GM12865 (cell line): Measurements from ENCODE around the gene PKNOX2.

ENCODE experiments used
- DNase-seq: peaks from one replicate; pipeline ENCODE4 v3.0.0; 2010; ENCODE audit warnings: low read depth
- H3K4me3 ChIP-seq: 2 replicates; pipeline ENCODE4 v1.5.1; 2011; ENCODE audit warnings: mild to moderate bottlenecking, low read depth, low read length, control low read depth
- CTCF ChIP-seq: IDR thresholded peaks from 2 replicates; pipeline ENCODE4 v1.5.1; 2011; ENCODE audit warnings: low read length, control low read depth, low read depth, inconsistent platforms; ENCODE audit not compliant: insufficient read depth; ENCODE audit errors: missing control alignments

Gene PKNOX2

DNA sequence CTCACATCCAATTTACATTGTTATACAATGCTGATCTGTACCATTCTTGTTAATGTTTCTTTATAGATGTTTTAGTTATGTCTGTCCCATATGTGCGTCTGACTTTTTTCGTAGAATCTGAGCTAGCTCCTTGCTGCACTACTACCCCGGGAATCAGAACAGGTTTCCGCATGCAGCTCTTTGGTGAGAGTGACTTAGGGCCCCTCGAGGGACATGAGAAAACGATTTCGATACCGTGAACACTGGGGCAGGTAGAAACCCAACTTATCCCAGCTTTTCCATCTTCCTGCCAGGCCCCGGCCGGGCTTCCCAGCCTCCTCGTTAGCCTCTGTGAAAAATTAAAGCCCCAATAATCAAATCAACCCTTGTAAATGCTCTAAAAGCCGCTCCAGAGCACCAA is 23.4 kb upstream of the PKNOX2 start:
- DNase-seq = no peak
- TF ChIP-seq CTCF = no peak
- H3K4me3 ChIP-seq = no peak overlapping the region

GRCh38 chr11:125141686-125142535 is 22.6 kb upstream of the PKNOX2 start:
- DNase-seq = peak; percentile 47
- H3K4me3 ChIP-seq = no peak overlapping the region
- peak; percentile 92 for TF ChIP-seq CTCF

DNA sequence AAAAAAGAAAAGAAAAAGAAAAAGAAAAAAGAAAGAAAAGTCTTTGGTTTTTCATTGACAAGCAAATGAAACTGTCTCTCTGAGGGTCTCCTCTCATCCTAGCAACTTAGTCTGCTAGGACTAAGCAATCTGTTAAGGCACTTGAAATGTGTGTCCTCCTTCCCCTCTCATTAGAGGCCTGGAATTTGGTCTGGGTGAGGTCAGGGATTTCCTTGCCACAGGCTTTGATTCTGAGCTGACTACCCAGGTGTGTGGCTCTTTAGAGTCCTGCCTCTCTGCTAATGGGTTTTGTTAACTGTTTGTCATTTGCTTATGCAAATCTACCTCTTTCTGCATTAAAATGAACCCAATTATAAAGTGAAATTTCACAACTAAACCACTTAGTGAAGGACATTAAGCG is 18.3 kb upstream of the PKNOX2 start:
- no peak overlapping the region for H3K4me3 ChIP-seq
- no peak for DNase-seq
- no peak for TF ChIP-seq CTCF

GRCh38 chr11:125147280-125147679 is 17.3 kb upstream of the PKNOX2 start:
- H3K4me3 ChIP-seq = no peak overlapping the region
- DNase-seq = no peak
- TF ChIP-seq CTCF = no peak

- TF ChIP-seq CTCF = no peak
- DNase-seq = no peak
- H3K4me3 ChIP-seq = no peak overlapping the region
Observed at GRCh38 chr11:125148011-125148410, 16.5 kb upstream of the PKNOX2 start.

GRCh38 chr11:125148743-125149142 is 15.8 kb upstream of the PKNOX2 start:
- no peak for DNase-seq
- H3K4me3 ChIP-seq = no peak overlapping the region
- no peak for TF ChIP-seq CTCF

DNA sequence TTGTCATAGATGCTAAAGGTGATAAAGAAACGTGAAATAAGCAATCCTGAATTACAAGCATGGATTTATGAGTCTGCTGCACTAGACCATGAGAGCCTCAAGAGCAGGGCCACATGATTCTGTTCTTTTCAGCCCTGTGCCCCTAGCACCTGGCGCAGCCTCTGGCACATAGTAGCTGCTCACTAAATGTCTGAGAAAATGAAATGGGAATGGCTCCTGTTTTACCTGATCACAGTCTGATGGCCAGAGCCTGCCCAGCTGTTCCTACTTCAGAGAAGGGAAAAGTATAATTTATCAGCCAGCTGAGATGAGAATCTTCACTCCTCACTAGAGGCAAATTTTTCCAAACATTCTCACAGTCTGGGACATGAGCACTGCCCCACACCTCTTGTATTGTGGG is 10.7 kb upstream of the PKNOX2 start:
- DNase-seq = no peak
- TF ChIP-seq CTCF = no peak

More for the DNA sequence above, 10.7 kb upstream of the PKNOX2 start:
- H3K4me3 ChIP-seq = no peak overlapping the region
